HG03039 (cell line): ENCODE measurements around the gene INTS6.
A peak's percentile ranks its signal among the peaks of the same experiment; 100 is the strongest.

ENCODE experiments used
- ATAC-seq: cut with Tn5 transposase; IDR thresholded peaks from one replicate; pipeline ENCODE4 v1.9.1; 2021; ENCODE audit warnings: mild to moderate bottlenecking, moderate library complexity; ENCODE audit not compliant: unreplicated experiment

INTS6 gene

DNA sequence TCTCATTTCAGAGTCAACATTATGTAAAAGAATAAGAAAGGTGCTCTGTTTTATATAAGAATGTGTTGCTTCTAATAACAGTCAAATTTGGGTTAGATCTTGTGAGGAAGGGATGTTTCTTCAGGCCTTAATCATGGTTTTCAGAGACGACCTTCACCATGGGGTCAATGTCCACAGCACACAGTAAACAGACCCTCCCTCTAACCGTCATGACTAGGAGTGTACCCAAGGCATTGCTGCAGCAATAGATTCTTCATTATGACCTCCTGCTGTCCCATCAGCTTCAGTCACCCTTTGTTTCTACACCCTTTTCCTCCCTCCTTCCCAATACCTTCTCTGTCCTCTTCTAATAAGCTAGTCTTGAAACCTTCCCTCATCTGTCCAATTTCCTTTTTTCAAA is 97.6 kb downstream of the INTS6 start:
- no peak for ATAC-seq

- ATAC-seq = no peak
Observed at GRCh38 chr13:51349016-51349415, 103.8 kb downstream of the INTS6 start.

GRCh38 chr13:51348069-51348967 is 104.5 kb downstream of the INTS6 start:
- no peak for ATAC-seq

DNA sequence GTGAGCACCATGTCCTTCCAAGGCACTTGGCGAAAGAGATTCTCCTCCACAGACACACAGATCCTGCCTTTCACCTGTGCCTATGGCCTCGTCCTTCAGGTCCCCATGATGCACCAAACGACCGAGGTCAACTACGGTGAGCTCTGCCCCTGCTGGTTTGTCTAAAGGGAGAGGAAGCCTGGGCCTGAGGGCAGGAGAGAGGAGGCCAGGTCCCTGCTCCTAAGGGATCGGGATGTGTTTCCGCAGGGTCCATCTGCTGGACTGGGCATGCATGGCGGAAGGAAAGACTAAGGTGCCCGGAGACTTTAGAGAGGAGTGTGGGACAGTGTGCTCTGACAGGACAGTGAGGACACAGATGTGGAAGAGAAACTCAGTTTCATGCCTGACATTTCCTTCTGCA is 105.7 kb downstream of the INTS6 start:
- ATAC-seq = no peak

- no peak for ATAC-seq
Observed at GRCh38 chr13:51346397-51346796, 106.4 kb downstream of the INTS6 start.

- ATAC-seq = no peak
Observed at GRCh38 chr13:51343475-51343874, 109.4 kb downstream of the INTS6 start.

- ATAC-seq = no peak
Observed at GRCh38 chr13:51342706-51343105, 110.1 kb downstream of the INTS6 start.

- ATAC-seq = no peak
Observed at GRCh38 chr13:51341791-51342190, 111.0 kb downstream of the INTS6 start.

DNA sequence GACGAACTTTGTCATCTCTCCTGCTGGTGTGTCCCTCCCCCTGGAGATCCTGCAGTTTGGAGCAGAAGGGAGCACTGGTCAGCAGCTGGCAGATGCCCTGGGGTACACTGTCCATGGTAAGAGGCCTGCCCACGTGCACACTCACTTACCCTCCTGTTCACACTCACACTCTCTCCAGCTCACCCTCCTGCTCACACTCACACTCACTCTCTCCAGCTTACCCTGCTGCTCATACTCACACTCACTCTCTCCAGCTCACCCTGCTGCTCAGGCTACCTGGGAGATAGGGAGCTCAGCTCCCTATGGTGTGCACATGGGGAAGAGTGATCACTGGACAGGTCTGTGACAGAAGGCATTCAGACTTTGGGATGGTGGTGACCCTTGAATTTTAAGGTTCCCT is 111.6 kb downstream of the INTS6 start:
- no peak for ATAC-seq

- no peak for ATAC-seq
Observed at GRCh38 chr13:51339952-51340732, 112.7 kb downstream of the INTS6 start.

GRCh38 chr13:51339354-51339753 is 113.5 kb downstream of the INTS6 start, which contains the start of gene SERPINE3:
Gene SERPINE3 (plus strand): TSS chr13:51339691. CDS start chr13:51341092, 1,401 bp downstream.
- no peak for ATAC-seq

DNA sequence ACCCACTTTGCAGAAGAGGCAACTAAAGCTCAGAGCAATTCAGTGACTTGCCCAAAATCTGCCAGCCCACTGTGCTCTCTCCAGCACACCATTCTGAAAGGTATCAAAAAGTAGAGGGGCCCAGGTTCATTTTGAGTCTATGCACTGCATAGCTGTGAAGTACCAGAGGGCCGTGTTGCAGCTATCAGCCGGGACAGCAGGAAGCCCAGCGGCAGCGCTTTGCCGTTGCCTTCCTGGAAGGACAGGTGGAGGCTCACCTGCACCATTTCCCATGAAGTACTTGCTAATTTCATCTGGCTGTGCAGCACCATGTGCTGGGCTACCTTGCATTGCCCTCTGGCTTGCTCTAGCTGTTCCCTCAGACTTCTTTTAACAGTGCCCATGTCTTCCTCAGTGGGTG is 116.1 kb downstream of the INTS6 start:
- ATAC-seq = no peak

GRCh38 chr13:51333826-51334225 is 119.0 kb downstream of the INTS6 start:
- ATAC-seq = no peak

- ATAC-seq = no peak
Observed at GRCh38 chr13:51333421-51333820, 119.4 kb downstream of the INTS6 start.

GRCh38 chr13:51332566-51333361 is 120.1 kb downstream of the INTS6 start:
- no peak for ATAC-seq

- peak; percentile 52 for ATAC-seq
Observed at GRCh38 chr13:51331354-51331861, 121.4 kb downstream of the INTS6 start.

DNA sequence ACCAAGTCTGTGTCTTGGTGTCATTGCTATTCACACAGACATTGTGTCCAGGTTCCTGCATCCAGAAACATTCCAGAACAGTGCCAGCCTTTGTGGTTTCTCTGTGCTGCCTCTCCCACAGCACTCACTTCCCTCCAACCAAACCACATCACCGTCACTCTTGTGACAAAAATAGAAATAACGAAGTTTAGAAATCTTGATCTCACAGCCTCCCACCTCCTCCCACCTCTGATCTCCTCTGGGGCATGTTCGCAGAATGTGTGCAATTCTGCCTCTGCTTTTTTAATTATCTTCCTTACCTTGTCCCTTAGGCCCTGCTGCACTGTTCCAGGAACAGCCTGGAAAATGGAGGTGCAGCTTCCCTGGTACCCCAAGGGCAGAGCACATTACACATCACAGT is 122.0 kb downstream of the INTS6 start:
- peak; percentile 29 for ATAC-seq

DNA sequence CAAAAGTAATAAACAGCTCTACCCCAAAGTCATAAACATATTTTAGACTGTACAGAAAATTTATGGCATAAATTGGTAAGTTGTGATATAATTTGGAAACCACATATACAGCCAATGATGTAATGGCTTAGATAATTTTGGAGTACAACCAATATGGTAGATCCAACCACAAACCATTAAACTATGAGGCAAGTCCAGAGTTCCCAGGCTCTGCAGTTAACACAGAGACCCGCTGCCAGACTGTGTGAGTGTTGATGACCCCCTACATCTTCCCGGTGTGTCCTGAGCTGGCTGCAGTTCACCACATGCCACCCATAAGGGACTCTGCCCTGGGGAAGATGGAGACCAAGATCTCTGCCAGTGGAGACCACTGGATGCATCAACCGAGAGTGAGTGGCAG is 123.2 kb downstream of the INTS6 start:
- ATAC-seq = no peak

GRCh38 chr13:51328488-51328887 is 124.3 kb downstream of the INTS6 start:
- no peak for ATAC-seq

GRCh38 chr13:51327961-51328360 is 124.9 kb downstream of the INTS6 start:
- no peak for ATAC-seq

DNA sequence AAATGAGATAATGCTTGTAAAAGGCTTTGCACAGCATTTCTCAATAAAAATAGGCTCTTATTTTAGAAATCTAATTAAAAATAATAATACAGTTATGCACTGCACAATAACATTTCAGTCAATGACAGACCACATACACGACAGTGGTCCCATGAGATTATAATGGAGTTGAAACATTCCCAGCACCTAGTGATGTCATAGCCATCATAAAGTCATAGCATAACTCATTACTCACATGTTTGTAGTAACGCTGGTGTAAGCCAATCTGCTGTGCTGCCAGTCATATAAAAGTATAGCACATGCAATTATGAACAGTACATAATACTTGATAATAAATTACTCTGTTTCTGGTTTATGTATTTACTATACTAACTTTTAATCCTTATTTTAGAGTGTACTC is 126.1 kb downstream of the INTS6 start:
- ATAC-seq = no peak
